ENCODE results near the gene CPNE2. TPM values are rescaled to one million over a fixed set of nuclear protein-coding genes. Genes with fewer than 3 reads are reported as not detected.
A peak's percentile ranks its signal among the peaks of the same experiment; 100 is the strongest.

The CPNE2 gene
- total RNA-seq, 1 donor from 2014 or later = 8.3 TPM

DNA sequence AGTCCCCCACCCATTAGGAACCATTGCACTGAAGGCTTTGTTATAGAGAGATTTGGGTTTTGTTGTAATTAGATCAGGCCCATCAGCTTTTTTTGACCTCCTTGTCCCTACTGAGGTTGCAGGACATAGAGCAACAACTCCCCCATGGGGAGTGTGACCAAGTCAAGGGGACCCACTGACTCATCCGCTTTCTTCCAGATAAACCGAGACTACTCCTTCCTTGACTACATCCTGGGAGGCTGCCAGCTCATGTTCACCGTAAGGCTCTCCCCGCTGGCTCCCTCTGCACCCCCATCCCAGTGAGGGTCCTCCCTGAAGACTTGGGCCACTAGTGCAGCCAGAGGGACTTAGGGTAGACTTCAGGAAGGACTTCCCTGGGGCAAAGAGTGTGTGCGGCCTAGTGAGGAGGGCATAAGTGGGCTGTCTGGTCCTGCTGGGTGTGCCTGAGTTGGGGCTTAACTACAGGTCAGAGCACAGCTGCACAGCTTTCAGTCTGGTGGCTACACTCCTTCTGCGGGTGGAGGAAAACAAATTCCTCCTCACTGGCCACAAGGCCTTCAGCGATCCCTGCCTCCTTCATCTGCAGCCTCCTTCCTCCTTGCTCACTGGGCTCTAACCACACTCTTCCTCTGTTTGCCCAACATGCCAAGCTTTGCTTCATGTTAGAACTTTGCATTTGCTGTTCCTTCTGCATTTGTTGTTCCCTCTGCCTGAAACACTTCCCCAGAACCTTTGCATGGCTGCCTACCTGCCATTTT, 31.0 kb downstream of the CPNE2 start:
- H3K27ac Mint-ChIP-seq = no peak overlapping the region
- no peak overlapping the region for H3K4me3 Mint-ChIP-seq
- ATAC-seq (ENCODE audit: low read depth) = no peak
- ChIA-PET POLR2A (no interaction called here), CTCF (no interaction called here)
- H3K4me1 Mint-ChIP-seq = peaks cover 6% of the 10 kb centered on the region
- H3K27me3 Mint-ChIP-seq = no peaks in the 10 kb centered on the region
- TF ChIP-seq, protein P1, sequence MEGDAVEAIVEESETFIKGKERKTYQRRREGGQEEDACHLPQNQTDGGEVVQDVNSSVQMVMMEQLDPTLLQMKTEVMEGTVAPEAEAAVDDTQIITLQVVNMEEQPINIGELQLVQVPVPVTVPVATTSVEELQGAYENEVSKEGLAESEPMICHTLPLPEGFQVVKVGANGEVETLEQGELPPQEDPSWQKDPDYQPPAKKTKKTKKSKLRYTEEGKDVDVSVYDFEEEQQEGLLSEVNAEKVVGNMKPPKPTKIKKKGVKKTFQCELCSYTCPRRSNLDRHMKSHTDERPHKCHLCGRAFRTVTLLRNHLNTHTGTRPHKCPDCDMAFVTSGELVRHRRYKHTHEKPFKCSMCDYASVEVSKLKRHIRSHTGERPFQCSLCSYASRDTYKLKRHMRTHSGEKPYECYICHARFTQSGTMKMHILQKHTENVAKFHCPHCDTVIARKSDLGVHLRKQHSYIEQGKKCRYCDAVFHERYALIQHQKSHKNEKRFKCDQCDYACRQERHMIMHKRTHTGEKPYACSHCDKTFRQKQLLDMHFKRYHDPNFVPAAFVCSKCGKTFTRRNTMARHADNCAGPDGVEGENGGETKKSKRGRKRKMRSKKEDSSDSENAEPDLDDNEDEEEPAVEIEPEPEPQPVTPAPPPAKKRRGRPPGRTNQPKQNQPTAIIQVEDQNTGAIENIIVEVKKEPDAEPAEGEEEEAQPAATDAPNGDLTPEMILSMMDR (IDR thresholded peaks at IDR 0.05) = no peak
- H3K9me3 Mint-ChIP-seq = no peaks in the 10 kb centered on the region
- no peaks in the 10 kb centered on the region for H3K36me3 Mint-ChIP-seq (ENCODE audit: low read depth)
- intact Hi-C loops (cut with micrococcal nuclease) = no loop called here
- no peak for DNase-seq

DNA sequence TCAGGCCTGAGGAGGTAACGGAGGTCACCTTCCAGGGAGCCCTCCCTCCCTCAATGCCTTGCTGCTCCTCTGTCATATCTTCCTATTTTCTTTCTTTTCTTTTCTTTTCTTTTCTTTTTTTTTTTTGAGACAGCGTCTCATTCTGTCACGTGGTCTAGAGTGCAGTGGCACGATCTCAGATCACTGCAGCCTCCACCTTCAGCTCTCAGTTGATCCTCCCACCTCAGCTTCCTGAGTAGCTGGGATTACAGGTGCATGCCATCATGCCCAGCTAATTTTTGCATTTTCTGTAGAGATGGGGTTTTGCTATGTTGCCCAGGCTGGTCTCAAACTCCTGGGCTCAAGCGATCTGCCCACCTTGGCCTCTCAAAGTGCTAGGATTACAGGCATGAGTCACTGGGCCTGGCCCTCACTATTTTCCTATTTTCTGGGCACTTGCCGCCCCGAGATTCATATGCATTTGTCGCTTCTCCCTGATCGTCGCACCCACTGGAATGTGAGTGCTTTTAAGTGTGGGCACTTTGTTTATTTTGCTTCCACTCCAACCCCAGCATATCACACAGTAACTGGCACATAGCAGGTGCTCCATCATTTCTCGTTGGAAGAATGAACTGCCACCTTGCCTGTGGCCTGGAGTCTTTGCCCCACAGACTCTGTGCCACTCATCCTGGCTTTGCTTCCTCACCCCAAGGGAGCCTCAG, 31.7 kb downstream of the CPNE2 start:
- CTCF ChIA-PET = no interaction called here
- ATAC-seq (ENCODE audit: low read depth) (no peak), DNase-seq (no peak)
- Mint-ChIP-seq H3K9me3 (no peaks in the 10 kb centered on the region), H3K27me3 (no peaks in the 10 kb centered on the region), H3K4me1 (peaks cover 13% of the 10 kb centered on the region), H3K36me3 (ENCODE audit: low read depth) (no peaks in the 10 kb centered on the region), H3K4me3 (no peak overlapping the region), H3K27ac (no peak overlapping the region)
- intact Hi-C loops (cut with micrococcal nuclease) = no loop called here
- TF ChIP-seq, protein P1 (IDR thresholded peaks at IDR 0.05) = no peak
- POLR2A ChIA-PET = no interaction called here

- no peak for DNase-seq
- no peaks in the 10 kb centered on the region for H3K36me3 Mint-ChIP-seq (ENCODE audit: low read depth)
- H3K27ac Mint-ChIP-seq = peak overlapping the region; percentile 4
- CTCF ChIA-PET = no interaction called here
- no peak overlapping the region for H3K4me3 Mint-ChIP-seq
- H3K9me3 Mint-ChIP-seq = no peaks in the 10 kb centered on the region
- POLR2A ChIA-PET = no interaction called here
- intact Hi-C loops (cut with micrococcal nuclease) = no loop called here
- H3K4me1 Mint-ChIP-seq = peaks cover 11% of the 10 kb centered on the region
- ATAC-seq (ENCODE audit: low read depth) = no peak
- TF ChIP-seq, protein P1 (IDR thresholded peaks at IDR 0.05) = no peak
- H3K27me3 Mint-ChIP-seq = no peaks in the 10 kb centered on the region
These were observed 33.0 kb downstream of the CPNE2 start for GRCh38 chr16:57125376-57125775.

- Mint-ChIP-seq H3K4me1 (peaks cover 16% of the 10 kb centered on the region), H3K27ac (no peak overlapping the region), H3K9me3 (no peaks in the 10 kb centered on the region), H3K27me3 (no peaks in the 10 kb centered on the region), H3K4me3 (no peak overlapping the region), H3K36me3 (ENCODE audit: low read depth) (no peaks in the 10 kb centered on the region)
- intact Hi-C loops (cut with micrococcal nuclease) = no loop called here
- no peak for DNase-seq
- POLR2A ChIA-PET = no interaction called here
- TF ChIP-seq, protein P1 (IDR thresholded peaks at IDR 0.05) = no peak
- no peak for ATAC-seq (ENCODE audit: low read depth)
- CTCF ChIA-PET = no interaction called here
These were observed 33.6 kb downstream of the CPNE2 start for GRCh38 chr16:57125969-57126368.

DNA sequence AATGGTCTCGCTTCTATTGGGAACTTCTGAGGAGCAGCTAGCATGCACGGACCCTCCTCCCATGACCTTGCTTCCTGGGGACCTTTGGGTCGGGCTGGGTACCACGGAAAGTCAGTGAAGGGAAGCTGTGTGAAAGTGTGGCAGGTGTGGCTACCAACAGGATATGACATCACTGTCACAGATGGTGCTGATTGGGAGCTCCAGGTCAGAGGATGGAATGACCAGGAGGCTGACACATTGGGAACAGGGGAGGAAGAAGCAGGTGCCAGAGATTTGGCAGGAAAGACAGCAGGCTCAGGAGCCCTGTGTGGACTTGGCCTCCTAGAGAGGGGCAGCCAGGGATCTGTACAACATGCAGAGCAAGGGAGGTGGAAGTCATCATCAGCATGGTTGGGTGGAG, 34.0 kb downstream of the CPNE2 start:
- intact Hi-C loops (cut with micrococcal nuclease) = no loop called here
- no peaks in the 10 kb centered on the region for H3K9me3 Mint-ChIP-seq
- CTCF ChIA-PET = no interaction called here
- no peaks in the 10 kb centered on the region for H3K36me3 Mint-ChIP-seq (ENCODE audit: low read depth)
- no peak overlapping the region for H3K4me3 Mint-ChIP-seq
- H3K27ac Mint-ChIP-seq = no peak overlapping the region
- H3K4me1 Mint-ChIP-seq = peaks cover 16% of the 10 kb centered on the region
- TF ChIP-seq, protein P1 (IDR thresholded peaks at IDR 0.05) = no peak
- DNase-seq (no peak), ATAC-seq (ENCODE audit: low read depth) (no peak)
- POLR2A ChIA-PET = interaction anchor here (0.6 kb wide), 1 partner anchor 675 kb away, joined by 6 read pairs; the partner anchor contains the start of genes NUDT21 and OGFOD1
- no peaks in the 10 kb centered on the region for H3K27me3 Mint-ChIP-seq
